Muscle of back (tissue), 11 donors: ENCODE measurements around the gene MAML3. TPM values are rescaled to one million over a fixed set of nuclear protein-coding genes. Genes with fewer than 3 reads are reported as not detected.

Source experiments
- DNase-seq, 3 donors: peaks; one replicate each; pipeline versions ENCODE4 v3.0.0 to v3.0.0-alpha.2; 2013
- polyA plus RNA-seq, 10 donors: library from polyadenylated mRNA; unstranded; fragments of 120-200 nt; gene quantifications; one replicate each; pipeline ENCODE4 v1.2.1, GENCODE V29; 2013; ENCODE audit not compliant: insufficient read length in 10 of 10

MAML3 gene
- polyA plus RNA-seq, 10 donors = 3.3 to 6.1 (median 4.2) TPM

DNA sequence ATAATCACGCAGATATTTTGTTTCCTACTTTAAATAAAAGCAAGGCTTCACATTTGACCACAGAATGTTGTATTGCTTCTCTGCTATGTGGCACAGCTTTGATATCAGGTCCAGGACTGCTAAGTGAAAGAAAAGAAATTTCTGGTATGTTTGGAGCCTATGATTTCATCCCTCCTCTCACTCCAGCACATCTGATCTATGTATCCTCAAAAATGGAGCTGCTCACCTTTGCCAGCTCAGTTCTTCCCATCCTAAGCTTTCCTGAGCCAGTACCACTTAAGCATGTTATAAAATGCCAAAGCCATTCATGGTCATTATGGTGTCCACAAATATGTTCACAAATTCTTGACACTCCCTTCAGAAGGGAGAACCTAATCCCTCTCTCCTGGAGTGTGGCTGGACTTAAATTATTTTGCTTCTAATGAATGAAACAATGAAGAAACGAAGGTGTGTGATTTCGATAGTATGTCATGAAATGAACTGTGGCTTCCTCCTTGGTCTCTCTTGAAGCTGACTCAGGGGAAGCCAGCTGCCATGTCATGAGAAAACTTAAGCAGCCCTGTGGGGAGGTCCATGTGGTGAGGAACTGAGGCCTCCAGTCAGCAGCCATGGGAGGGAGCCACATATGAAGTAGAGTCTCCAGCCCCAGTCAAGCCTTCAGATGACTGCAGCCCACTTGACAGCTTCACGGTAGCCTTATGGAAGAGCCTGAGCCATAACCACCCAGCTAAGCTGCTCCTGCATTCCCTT is 280.7 kb downstream of the MAML3 start:
- DNase-seq = peak in 1 of 3 donors; percentile 11

DNA sequence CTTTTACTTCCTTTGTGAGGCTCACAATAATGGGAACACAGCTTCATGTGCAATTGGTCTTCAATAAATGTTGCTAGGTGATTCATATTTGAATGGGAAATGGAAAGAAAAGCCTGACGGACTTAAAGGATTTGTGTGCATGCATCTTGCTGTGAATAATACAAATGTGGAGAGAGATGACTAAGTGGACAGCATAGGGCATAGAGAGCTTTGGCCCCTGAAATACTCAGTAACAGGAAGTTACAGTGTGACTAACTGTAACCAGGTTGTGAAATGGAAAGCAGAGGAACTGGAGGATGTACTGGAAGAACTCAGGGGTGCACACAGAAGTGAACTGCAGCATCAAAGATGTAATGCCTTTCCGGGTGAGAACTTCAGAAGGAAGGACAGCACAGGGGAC is 281.7 kb downstream of the MAML3 start:
- peak in 1 of 3 donors; percentile 83 for DNase-seq

DNA sequence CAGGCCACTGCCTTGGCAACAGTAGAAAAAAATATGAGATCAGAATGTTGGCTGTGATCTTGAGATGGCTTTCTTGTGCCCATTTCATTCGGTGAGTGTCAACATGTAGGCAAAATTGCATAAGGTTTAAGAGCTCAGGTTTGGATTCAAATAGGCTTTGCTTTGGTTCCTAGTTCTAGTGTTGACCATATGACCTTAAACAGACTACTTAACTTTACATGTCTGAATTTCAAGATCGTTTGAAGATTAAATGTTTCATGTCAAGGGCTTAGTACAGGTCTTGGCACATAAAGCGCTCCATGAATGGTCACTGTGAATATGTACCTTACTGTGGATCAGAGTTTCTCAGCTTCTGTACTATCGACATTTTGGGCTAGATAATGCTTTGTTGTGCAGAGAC is 284.2 kb downstream of the MAML3 start:
- DNase-seq = no peak

DNA sequence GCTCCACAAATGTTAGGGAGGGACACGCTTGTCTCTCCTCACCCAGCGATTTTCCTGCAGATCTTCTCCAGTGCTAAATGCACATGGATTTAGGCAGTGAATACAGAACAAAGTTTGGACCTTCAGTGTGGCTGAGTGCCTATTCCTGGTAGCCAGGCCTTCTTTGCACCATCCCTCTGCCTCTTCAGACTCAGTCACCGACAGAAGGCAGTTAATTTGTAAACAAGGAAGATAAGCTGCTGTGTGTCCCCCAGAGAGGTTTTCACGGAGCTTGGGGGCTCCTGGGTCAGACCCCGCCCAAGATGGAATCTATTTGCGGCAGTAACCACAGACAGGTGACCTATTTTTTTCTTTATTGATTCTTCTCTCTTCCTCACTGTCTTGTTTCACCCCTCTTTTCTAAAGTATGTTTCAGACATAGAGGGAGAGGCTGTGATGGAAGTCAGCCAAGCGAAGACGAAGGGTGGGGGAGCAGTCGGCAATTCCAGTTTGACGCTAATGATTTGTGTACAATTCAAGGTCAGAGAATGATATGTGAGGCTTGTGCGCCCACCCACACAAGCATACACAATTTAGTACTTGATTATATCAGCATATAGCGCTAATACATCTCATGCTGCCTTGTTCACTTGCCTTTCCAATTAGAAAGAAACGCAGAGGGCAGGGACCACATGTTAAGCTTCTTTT is 287.6 kb downstream of the MAML3 start:
- no peak for DNase-seq

DNA sequence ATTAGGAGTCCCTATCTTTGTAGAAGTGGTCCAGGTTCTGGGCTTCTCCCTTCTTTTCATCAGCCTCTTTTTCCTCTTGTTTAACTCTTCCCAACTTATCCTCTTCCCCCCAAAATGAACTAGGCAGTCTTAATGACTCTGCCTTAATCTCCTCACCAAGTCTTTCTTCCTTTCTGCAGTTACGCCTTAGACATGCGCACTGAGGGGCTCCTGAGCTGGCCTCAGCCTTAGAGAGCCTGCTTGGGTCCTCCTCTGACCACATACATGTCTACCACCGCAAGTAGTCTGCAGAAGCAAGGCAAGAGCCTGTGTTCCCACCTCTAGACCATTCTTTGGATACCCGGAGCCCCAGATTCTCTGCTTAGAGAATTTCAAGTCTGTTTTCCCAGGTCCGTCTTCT is 288.4 kb downstream of the MAML3 start:
- no peak for DNase-seq

DNA sequence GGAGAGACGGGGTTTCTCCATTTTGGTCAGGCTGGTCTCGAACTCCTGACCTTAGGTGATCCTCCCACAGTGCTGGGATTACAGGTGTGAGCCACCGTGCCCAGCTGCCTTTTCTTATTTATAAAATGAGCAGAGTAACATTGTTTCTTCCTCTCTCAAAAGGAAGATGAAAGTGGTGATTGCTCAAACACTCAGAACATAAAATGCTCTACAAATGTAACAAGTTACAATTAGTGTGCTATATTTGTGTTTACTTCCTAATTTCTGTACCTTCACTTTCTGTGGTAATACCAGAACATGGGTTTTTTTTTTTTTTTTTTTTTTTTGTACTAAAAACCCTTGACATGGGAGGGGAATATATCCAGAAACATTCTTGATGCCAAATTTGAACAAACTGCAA is 290.5 kb downstream of the MAML3 start:
- no peak for DNase-seq

DNA sequence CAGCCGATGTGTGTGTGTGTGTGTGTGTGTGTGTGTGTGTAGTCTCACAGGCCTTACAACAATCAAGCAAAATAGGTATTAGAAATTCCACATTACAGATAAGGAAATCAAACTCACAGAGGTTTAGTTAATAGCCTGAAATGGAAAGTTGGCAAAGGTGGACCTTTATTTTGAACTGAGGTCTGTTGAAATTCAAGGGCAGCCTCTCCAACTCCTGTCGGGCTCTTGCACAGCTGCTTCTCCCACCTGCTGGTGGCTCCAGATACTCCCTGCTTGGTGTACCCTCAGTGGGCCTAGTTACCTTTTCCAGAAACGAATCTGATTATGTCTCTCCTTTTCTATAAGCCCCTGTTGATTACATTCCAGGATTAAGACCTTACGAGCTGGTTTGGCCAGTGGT is 292.5 kb downstream of the MAML3 start:
- DNase-seq = no peak

DNA sequence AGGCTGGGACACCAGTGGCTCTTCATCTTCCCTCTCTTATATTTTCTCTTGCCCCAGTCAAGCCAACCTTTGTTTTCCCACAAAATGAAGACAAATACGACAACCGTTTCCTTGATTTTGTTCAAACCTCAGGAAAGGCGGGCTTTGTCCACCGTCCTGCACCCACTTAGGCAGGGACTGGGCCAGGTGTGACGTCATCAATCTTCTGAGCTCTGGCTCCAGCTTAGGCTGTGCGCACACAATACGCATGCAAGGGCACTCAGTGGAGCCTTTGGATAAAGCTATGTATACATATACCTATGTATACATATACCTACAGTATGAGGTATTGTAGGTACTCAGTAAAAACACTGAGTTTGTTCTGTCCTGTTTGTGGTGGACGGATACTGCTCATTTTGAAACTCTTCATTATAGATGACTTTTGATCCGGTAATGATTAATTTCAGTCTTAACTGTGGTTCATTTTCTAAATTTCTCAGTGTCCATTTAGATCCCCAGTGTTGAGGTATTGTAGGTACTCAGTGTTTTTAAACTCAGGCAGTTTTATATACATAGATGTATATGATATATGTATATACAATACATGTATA is 293.5 kb downstream of the MAML3 start:
- no peak for DNase-seq

DNA sequence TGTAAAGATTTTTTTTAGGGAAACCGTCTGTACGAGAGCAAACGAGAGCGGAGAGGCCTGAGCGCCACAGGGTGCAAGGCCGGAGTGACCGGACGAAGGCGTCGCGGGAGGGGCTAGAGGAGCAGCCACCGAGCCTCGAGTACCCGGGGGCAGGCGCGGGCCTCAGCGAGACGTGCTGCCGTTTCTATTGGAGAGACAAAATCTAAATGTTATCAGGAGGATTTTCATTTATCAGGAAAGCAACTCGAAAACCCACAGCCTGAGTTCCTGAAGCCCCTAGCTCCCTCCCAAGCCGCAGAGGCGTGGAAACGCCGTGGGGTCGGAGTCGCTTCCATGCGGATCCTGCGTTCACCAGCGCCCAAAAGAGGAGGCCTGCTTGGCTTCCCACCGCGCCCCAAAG is 294.1 kb downstream of the MAML3 start:
- no peak for DNase-seq

DNA sequence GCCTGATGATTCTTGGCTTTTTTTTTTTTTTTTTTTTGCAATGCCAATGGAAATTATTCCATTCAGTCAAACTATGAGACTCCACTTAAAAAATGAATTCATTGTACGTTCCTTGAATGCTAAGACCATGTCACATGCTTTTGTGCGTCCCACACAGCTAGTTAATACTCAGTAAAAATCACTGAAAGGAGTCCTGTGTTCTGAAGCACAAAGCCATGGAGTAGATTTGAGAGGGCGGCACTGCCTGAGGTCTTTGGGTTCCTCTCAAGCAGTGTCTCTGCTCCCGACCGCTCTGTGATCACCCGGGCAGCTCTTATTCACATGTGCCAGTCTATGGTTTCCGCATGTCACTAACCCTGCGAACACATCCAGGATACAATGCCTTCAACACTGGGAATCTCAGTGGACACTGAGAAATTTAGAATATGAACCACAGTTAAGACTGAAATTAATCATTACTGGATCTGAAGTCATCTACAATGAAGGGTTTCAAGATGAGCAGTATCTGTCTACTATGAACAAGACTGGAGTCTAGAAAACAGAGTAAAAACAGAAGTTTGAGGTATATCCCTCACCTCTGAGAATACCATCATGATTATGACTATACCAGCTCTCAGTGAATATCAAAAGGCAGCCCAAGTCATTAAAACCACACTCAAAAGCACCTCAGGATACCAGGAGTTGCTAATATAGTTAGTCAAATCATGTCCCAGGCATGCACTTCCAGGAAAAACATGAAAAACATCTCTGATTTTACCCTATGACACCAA is 295.4 kb downstream of the MAML3 start:
- no peak for DNase-seq

DNA sequence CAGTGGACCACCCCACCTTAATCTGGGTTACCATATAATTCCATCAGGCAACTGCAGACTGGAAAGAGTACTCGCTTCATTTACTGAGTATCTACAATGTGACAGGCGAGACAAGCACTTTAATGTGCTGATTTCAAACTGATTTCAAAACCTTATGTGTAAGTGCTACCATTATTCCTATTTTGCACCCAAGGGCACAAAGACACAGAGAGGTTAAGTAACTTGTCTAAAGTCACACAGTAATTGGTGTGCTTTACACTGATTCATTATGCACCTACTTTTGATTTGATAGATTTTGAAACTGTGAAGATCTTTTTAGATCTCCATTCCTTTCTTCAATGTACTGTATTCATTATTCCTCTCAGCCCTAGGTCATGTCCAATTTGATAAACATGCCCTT is 296.0 kb downstream of the MAML3 start:
- DNase-seq = no peak

DNA sequence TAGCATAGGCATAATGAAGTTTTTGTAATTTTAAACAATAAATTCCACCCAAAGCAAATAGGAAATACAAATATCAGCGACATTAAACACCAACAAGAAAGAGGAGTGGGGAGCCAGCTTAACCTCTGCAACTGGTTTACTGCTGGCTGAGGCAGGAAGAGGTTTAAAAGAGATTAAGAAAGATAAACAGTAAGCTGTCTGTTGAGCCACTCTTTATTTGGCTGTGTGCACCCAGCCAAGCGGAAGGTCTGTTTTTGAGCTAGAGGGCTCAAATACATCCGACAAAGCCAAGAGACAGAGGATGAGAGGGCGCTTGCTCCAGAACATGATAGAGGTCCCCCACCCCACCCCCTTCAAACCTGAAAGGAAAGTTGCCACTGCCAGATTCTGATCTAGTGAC is 297.0 kb downstream of the MAML3 start:
- no peak for DNase-seq

DNA sequence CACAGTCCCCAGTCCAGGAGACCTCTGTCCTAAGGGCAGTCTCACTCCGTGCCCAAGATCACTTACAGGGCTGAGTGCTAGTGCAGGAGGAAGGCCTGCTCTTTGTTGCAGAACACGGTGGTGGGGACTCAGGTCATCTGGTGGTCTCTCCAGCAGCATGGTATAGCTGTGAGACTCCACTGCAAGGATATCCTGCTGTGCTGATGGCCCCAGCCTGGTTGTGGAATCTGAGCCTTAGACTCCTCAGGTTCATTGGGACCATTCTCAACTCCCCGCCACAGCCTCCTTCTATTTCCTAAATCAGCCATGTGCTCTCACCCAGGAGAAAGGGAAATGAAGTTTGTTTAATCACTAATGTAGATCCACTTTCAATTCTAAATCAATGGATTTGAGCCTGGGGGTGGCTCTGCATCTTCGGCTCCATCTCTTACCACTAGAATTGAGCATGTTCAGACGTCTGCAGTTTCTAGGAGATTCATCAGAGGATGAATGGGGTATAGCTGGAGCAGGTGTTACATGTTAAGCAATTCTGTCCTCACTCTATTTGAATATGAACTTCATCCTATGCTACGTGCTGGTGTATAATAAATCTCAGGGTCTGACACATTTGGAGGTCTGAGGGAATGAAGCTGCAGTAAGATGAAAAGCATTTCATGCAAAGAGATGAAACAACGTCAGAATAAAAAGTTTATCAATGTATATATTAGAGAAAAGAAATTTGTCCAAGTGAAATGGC is 299.1 kb downstream of the MAML3 start:
- DNase-seq = no peak

DNA sequence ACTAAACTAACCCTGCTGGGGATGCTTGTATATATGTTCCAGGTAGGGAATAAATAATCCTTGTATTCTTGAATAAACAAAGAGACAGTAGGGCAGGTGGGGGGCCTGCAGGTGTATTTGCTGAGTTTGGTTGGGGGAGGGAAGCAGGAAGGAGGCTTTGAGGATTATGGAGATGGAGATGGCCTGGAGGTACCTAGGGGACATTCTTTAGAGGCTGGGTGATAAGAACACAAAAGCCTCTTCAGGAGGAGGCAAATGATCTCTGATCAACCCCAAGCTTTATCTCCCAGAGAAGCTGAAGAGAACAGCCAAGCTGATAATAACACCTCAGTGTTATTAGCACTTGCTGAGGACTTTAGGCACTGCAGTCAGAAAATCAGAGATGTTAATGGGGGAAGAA is 300.7 kb downstream of the MAML3 start:
- no peak for DNase-seq

DNA sequence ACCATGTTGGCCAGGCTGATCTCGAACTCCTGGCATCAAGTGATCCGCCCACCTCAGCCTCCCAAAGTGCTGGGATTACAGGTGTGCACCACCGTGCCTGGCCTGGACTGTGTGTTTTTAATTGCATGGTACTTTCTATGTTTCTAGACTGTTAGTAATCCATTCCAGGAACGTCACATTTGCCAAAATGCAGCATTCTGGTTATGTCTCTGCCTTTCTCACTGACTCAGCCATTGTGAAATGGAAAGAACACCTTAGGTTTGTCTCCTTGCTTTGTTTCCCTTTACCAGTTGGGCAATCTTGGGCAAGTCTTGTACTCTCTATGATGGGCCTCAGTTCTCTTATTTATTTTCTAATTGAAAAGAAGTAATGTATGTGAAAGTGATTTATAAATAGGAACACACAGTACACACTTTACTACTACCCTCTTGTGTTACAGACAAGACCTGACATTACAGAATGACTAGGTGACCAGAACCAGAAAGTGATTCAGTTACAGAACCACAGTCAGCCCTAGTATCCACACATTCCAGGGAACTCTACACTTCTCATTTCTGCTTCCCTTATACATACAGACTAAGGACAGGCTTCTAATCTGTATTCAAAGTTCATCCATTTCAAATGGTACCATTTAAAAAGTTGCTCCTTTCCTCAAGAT is 301.2 kb downstream of the MAML3 start:
- DNase-seq = no peak

DNA sequence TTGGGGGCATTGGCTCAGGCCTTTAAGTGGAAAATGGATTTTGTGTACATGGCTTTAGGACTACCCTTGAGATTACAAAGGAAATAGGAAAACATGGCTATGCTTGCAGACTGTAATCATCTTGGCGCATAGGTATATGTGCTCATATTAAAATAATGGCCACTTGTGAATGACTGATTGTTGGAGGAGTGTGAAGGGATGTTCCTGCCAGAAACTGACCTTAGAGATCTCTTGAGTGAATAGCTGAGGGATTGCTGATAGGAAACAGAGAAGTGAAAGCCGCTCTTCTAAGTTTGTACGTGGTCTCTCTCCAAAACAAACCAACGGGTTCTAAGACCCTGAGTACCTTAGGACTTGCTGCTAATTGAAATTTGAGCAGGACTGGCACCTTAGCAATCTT is 302.3 kb downstream of the MAML3 start:
- DNase-seq = no peak

DNA sequence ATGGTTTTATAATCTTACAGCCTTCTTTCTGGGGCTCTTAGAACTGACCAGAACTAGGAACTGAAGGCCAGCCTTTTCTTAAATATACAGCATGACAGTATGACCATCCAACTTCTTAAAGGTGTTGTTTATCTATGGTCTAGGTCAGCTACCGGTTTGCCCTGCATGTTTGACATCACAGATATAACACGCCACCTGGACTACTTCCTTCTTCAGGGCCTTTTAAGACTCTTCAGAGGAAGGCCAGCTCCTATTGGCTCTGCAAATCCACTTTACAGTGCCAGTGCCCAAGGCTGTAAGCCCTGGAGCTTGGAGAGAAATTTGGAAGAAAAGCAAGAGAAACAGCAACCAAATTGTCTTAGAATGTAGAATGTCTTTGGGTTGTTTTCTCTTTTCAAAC is 302.9 kb downstream of the MAML3 start:
- DNase-seq = no peak

DNA sequence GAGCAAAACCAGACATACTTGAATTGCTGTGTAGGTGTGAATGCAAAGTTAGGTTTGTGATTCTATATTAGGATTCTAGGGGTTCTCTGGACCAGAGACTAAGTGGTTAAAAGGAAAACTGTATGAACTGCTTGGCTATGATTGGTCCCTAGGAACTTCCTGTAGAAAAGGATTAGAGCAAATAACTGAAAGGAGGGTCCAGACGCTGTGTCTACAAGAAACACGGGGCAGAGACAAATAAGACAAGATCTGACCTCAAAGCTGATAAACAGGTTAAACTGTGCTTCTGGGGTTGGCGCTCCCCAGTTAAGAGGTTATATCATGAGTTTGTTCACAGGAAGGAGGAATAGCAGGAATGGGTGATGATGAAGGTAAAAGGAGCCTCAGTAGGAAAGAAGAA is 304.8 kb downstream of the MAML3 start:
- peak in 1 of 3 donors; percentile 41 for DNase-seq

DNA sequence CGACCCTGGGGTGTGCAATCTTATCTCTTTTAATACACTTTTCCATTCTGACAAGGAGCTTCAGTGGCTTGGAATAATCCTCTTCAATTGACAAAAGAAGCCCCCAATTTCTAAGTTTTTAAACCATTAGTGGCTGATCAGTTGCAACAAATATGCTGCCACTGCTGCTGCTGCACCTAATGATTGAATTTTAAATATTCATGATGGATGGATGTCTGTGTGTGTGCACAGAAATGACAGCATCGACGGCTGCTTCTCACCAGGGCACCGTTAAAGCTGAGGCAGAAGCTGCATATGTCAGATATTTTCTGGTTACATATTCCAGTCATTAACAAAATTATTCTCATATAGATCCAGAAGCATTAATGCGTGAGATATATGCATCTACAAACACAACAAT is 306.0 kb downstream of the MAML3 start:
- DNase-seq = no peak

DNA sequence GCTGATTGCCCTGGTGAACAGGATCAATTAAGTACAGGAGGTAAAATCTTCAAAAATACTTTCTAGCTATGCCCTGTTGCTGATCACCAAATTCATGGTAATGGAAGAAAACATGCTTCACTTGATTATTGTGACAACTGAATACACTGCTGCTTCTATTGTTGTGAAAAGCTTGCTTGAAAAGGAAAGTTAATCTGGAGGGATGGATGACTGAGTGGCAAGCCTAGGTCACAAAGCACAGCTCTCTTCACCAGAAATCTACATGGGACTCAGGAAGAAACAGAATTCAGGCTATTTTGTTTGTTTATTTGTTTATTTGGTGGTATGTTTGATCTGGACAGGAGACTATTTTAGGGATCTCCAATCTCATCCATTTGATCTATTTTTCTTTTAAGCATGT is 306.4 kb downstream of the MAML3 start:
- DNase-seq = no peak

DNA sequence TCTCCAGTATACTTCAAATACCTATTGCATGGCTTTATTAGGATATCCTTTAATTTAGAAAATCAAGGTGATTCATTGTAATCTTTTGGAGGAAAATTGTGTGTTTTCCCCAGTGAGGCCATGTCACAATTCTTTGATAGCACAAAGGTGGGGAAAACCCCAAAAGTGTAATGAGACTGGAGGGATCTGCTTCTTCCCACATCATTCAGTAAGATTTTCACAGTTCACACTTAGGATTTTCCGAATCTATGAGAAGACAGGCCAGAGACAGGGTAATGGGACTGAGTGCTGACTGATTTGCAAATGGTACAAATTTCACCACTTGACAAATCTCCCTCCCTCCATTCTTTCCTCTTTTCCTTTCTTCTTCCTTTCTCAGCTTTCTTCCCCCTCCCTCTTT is 307.2 kb downstream of the MAML3 start:
- no peak for DNase-seq
